ENCODE results near the gene CDHR4. TPM values are rescaled to one million over a fixed set of nuclear protein-coding genes. Genes with fewer than 3 reads are reported as not detected.

Gene CDHR4
- total RNA-seq, 4 donors from 2014 or later: not detected

DNA sequence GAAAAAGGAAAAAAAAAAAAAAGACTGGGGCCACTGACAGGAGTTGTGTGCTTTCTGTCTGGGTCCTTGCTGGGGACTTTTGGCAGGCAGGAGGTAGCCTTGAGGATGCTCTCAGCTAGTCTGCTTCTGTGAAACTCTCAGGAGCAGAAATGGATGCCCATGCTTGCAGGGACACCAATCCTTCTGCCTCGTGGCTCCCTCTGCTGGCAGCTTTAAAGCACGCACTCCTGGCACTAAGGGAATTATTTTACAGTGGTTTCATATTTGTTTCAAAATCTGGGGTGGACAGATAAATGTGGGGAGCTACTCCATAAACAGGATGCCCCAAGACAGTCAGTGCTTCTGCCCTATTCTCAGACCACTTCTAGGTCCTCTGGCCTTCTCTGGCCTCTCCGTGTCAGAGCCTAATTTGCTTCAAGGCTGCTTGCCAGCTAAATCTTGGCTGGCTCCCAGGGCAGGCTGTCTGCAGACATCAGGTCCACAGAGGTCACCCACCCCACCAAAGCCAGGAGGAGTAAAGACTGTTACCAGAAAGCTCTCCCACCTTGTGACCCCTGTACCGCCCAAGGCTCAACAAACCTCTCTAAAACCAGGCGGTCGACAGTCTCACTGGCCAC is 39.6 kb upstream of the CDHR4 start:
- TF ChIP-seq, protein P1, sequence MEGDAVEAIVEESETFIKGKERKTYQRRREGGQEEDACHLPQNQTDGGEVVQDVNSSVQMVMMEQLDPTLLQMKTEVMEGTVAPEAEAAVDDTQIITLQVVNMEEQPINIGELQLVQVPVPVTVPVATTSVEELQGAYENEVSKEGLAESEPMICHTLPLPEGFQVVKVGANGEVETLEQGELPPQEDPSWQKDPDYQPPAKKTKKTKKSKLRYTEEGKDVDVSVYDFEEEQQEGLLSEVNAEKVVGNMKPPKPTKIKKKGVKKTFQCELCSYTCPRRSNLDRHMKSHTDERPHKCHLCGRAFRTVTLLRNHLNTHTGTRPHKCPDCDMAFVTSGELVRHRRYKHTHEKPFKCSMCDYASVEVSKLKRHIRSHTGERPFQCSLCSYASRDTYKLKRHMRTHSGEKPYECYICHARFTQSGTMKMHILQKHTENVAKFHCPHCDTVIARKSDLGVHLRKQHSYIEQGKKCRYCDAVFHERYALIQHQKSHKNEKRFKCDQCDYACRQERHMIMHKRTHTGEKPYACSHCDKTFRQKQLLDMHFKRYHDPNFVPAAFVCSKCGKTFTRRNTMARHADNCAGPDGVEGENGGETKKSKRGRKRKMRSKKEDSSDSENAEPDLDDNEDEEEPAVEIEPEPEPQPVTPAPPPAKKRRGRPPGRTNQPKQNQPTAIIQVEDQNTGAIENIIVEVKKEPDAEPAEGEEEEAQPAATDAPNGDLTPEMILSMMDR (IDR thresholded peaks at IDR 0.05; ENCODE audit: low read depth): no peak

DNA sequence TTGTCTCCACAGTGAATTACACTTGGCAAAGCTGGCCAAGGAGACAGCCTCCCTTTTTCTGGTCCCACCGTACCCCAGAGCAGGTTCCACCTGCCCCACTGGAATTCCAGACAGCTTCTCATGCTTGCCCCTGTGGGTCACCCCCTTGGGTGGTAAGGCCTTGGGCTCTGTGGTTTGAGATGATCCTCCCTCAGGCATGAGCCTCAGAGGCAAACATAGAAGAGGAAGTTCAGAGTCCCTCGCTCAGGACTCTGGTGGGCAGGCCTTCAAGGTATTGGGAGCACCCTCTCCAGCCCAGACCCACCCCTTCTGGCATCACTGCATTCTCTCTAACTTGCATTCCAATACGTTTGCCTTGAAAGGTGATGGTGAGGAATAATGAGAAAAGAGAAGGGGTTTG is 31.7 kb upstream of the CDHR4 start:
- TF ChIP-seq, protein P1 (IDR thresholded peaks at IDR 0.05; ENCODE audit: low read depth): no peak

DNA sequence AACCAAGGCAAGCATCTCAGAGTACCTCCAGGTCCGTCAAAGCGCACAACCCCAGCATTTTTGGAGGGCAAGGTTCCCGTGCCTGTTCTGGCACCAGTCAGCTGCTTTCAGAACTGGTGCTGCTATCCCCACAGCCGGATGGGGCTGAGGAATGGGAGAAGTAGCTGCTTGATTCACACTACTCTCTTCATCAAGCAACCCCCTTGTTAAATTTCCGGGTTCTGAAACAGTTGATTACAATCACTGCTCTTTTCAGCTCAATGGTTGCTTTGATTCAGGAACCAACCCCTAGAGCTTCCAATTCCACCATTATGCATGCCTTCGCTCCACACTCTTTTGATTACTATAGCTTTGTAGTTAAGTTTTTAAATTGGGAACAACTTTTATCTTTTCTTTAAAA is 26.3 kb upstream of the CDHR4 start:
- TF ChIP-seq, protein P1 (IDR thresholded peaks at IDR 0.05; ENCODE audit: low read depth): no peak

DNA sequence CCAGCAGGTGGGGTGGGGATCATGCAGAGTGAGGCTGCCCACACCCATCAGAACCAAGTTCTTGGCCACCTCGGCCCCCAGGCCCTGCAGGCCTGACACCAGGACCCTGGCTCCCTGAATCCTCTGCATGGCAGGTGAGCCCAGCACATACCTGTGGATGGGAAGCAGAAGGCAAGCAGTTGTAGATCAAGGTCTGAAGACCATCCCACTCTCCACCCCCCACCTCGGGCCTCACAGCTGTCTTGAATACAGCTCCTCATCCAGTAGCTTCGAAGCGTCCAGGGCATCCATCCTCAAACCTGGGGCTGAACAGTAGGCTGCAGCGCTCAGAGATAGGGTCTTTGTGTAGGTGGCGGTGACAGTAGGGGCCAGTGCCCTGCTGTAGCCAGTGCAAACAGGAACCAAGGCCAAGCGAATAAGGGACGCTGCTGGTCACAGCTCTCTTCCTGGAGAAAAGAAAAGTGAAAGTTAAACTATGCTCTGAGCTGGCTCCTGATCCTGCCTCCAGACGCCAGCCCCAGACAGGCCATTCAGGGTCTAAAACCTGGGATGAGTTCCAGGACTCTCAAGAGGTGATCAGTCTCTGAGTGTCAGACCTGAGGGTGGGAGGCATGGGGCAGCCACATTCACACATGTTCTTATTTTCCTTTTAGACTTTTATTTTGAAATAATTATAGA is 14.0 kb upstream of the CDHR4 start, which contains the start of gene UBA7:
TSS of gene UBA7 (minus strand) at position 457 of the 678 bp plus-strand sequence. CDS start at position 291, 166 bp downstream.
- TF ChIP-seq, protein P1 (IDR thresholded peaks at IDR 0.05; ENCODE audit: low read depth): no peak

DNA sequence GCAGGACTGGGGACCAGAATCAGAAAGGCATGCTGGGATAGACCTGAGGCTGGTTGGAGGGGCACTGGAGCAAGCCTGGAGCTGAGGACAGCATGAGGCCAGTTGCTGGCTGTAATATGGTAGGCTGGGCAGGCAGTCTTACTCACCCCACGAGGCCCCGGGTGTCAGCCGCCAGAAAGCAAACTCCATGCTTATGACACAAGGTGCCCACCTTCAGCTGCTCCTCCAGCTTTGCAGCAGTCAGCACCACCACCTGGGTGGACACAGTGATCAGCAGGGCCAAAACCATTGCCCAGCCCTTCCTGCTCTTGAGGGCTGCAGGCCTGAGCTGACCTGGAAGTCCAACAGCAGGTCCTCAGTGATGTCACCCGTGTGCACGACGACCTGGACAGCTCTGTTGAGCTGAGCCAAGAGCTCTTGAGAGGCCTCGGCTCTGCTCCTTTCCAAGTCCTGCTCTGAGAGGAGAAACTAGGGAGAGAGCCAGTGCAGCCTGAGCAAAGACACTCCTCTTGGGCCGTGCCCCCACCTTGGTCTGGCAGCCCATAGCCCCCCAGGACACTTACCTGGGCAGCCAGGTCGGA is 13.3 kb upstream of the CDHR4 start:
- TF ChIP-seq, protein P1 (IDR thresholded peaks at IDR 0.05; ENCODE audit: low read depth): no peak

DNA sequence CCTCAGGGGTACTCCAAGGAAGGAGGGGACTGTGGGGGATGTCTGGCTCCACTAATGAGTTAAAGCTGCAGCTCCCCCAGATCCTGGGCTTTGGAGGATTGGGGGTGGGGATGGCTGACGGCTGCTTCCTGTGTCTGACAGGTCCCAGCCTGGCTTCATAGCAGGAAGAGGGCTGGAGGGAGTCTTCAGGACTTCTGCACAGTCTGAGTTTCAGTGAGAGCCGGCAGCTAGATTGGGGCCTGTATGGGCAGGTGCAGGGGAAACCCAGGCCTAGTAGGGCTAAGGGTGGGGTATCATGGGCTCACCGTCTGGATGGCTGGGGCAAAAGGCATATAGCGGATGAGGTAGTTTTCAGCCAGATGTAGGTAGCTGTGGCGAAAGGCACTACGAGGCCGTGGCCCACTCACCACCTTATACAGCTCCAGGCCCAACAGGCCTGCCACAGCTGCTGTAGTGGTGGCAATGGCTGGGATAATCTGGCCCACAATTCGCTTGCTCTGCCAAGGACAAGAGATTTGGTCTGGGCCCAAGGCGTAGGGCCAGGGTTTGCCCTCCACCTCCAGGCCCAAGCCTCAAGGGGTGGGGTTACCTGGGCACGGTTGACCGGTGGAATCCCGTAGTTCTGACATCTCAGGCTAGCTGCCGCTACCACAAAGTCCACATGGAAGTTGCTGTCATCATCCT is 7.9 kb upstream of the CDHR4 start:
- TF ChIP-seq, protein P1 (IDR thresholded peaks at IDR 0.05; ENCODE audit: low read depth): no peak

DNA sequence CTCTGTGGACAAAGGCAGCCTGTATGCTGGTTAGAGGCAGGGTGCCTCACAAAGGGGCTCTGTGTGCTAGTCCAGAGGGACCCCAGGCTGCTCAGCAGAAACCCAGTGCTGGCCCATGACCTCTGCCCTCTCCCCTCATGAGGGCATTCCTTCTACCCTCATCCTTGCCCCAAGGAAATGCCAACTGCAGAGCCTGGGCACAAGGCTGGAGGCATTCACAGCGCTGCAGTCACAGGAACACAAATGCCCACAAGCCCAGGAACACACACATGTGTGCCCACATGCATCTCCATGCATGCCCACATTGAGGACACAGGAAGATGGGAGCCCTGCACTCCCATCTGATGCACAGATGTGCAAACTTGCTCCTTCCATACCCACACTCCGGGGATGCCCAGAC is 7.2 kb upstream of the CDHR4 start:
- TF ChIP-seq, protein P1 (IDR thresholded peaks at IDR 0.05; ENCODE audit: low read depth): no peak

Data from subcutaneous adipose tissue (tissue), 4 donors.